Measurements from ENCODE around the gene RCAN2. TPM values are rescaled to one million over a fixed set of nuclear protein-coding genes. Genes with fewer than 3 reads are reported as not detected.

RCAN2 gene
- total and polyA plus RNA-seq, 9 of the 15 experiments (the other 6 are each of a cell fraction or from before 2014, with no cell fraction given) = 0.04 TPM; not detected in 8

- Histone ChIP-seq H3K9ac (ENCODE audit: insufficient read depth in 1 of 2, low read depth in 2 of 2, low read length in 2 of 2) (no peak overlapping the region), H3K4me1 (replicated peaks in 1 of 2; ENCODE audit: control insufficient read depth in 2 of 2, insufficient read depth in 2 of 2, low read length in 2 of 2) (no peaks in the 10 kb centered on the region), H3K27me3 (ENCODE audit: control insufficient read depth in 2 of 2, insufficient read depth in 2 of 2, low read length in 2 of 2) (no peaks in the 10 kb centered on the region), H3K36me3 (ENCODE audit: control insufficient read depth, insufficient read depth, low read length) (no peaks in the 10 kb centered on the region), H3K9me3 (replicated peaks; ENCODE audit: control insufficient read depth, insufficient read depth, low read depth, low read length) (no peaks in the 10 kb centered on the region), H3K9me1 (ENCODE audit: control insufficient read depth, insufficient read depth, low read length) (no peaks in the 10 kb centered on the region), H3K4me3 (no peak overlapping the region), H2AFZ (ENCODE audit: low read depth, low read length) (no peak overlapping the region), H4K20me1 (replicated peaks; ENCODE audit: control insufficient read depth, insufficient read depth, low read length) (no peaks in the 10 kb centered on the region), H3K4me2 (ENCODE audit: insufficient read depth, low read length) (no peak overlapping the region), H3K27ac (ENCODE audit: extremely low read depth, low read depth, low read length) (no peak overlapping the region), H3K79me2 (ENCODE audit: control insufficient read depth, insufficient read depth, low read length) (no peaks in the 10 kb centered on the region)
- no peak for DNase-seq (ENCODE audit: extremely low read depth in 1 of 4, low spot score in 3 of 4)
- POLR2A ChIA-PET = no interaction called here
- no TSS peak for BruUV-seq (replicated peaks)
- FAIRE-seq = no peak
- CTCF ChIA-PET (ENCODE audit: low intra/inter-chr PET ratio) = no interaction called here
- no peak for ATAC-seq
- intact Hi-C loops (cut with micrococcal nuclease) = no loop called here
- TF ChIP-seq ARNT (IDR thresholded peaks at IDR 0.05) (no peak), ZNF717 (CRISPR knock-in tag; IDR thresholded peaks at IDR 0.05) (no peak), AFF1 (IDR thresholded peaks at IDR 0.05; ENCODE audit: low read depth in 1 of 2, partially characterized antibody in 2 of 2) (no peak)
- in situ Hi-C loops (cut with MboI) = loop anchor here (5.0 to 10.0 kb wide), 2 partner anchors 212 to 570 kb away; no protein-coding TSS in a partner anchor
These were observed 68.6 kb downstream of the RCAN2 start for GRCh38 chr6:46422619-46423018.

Data from K562 (cell line).